T47D (cell line): Measurements from ENCODE around the gene DPF3.

ENCODE experiments used
- DNase-seq, 2 experiments: peaks; one replicate each; pipeline versions ENCODE4 v3.0.0 to v3.0.0-alpha.2; 2011 to 2012; ENCODE audit warnings: low read depth in 1 of 2, low spot score in 1 of 2
- JUND ChIP-seq: IDR thresholded peaks from 2 replicates; pipeline ENCODE4 v1.6.1; 2012; ENCODE audit warnings: low read depth
- in situ Hi-C: cut with HindIII; loops from 2 replicates; pipeline ENCODE4 v1.10.0; 2016; ENCODE audit warnings: low sequenced_read_pairs, low pct_unique_long_range_greater_than_20kb

DPF3 gene

GRCh38 chr14:72578514-72578913 lies 315.4 kb downstream of the DPF3 start:
- in situ Hi-C loops = no loop called here
- DNase-seq = no peak
- TF ChIP-seq JUND = no peak

GRCh38 chr14:72577521-72577920 lies 316.4 kb downstream of the DPF3 start:
- in situ Hi-C loops = no loop called here
- TF ChIP-seq JUND = no peak
- no peak for DNase-seq

- in situ Hi-C loops = no loop called here
- no peak for DNase-seq
Measured at GRCh38 chr14:72576258-72576657, 317.6 kb downstream of the DPF3 start.

GRCh38 chr14:72574715-72575114 lies 319.2 kb downstream of the DPF3 start:
- TF ChIP-seq JUND = no peak
- in situ Hi-C loops = no loop called here

More at GRCh38 chr14:72576258-72576657, 317.6 kb downstream of the DPF3 start:
- TF ChIP-seq JUND = no peak

GRCh38 chr14:72573725-72574417 lies 320.0 kb downstream of the DPF3 start:
- TF ChIP-seq JUND = no peak
- in situ Hi-C loops = no loop called here
- DNase-seq = no peak

More at GRCh38 chr14:72574715-72575114, 319.2 kb downstream of the DPF3 start:
- DNase-seq = no peak
